ENCODE data around the gene DNAJC2. TPM values are rescaled to one million over a fixed set of nuclear protein-coding genes. Genes with fewer than 3 reads are reported as not detected.

Gene DNAJC2
- total RNA-seq, 6 experiments from 2014 or later, result 5.5 to 13.1 (median 11.0) TPM

GRCh38 chr7:103380395-103381191 is 36.0 kb upstream of the DNAJC2 start:
- Histone ChIP-seq H3K27ac (no peak overlapping the region), H3K4me1 (no peaks in the 10 kb centered on the region), H3K27me3 (no peaks in the 10 kb centered on the region), H3K36me3 (no peaks in the 10 kb centered on the region), H3K9me3 (no peaks in the 10 kb centered on the region), H3K4me3 (no peak overlapping the region)
- no peak for TF ChIP-seq POLR2A (IDR thresholded peaks at IDR 0.05)
- TF ChIP-seq, protein P1, sequence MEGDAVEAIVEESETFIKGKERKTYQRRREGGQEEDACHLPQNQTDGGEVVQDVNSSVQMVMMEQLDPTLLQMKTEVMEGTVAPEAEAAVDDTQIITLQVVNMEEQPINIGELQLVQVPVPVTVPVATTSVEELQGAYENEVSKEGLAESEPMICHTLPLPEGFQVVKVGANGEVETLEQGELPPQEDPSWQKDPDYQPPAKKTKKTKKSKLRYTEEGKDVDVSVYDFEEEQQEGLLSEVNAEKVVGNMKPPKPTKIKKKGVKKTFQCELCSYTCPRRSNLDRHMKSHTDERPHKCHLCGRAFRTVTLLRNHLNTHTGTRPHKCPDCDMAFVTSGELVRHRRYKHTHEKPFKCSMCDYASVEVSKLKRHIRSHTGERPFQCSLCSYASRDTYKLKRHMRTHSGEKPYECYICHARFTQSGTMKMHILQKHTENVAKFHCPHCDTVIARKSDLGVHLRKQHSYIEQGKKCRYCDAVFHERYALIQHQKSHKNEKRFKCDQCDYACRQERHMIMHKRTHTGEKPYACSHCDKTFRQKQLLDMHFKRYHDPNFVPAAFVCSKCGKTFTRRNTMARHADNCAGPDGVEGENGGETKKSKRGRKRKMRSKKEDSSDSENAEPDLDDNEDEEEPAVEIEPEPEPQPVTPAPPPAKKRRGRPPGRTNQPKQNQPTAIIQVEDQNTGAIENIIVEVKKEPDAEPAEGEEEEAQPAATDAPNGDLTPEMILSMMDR (IDR thresholded peaks at IDR 0.05), result no peak
- DNase-seq, result no peak
- intact Hi-C loops (cut with DNase I), result no loop called here
- no peak for ATAC-seq
- 71% methylated on average over 4 of the region's 5 CpGs for WGBS (ENCODE audit: insufficient coverage, low coverage, low lambda C conversion rate, missing lambda C conversion rate)

DNA sequence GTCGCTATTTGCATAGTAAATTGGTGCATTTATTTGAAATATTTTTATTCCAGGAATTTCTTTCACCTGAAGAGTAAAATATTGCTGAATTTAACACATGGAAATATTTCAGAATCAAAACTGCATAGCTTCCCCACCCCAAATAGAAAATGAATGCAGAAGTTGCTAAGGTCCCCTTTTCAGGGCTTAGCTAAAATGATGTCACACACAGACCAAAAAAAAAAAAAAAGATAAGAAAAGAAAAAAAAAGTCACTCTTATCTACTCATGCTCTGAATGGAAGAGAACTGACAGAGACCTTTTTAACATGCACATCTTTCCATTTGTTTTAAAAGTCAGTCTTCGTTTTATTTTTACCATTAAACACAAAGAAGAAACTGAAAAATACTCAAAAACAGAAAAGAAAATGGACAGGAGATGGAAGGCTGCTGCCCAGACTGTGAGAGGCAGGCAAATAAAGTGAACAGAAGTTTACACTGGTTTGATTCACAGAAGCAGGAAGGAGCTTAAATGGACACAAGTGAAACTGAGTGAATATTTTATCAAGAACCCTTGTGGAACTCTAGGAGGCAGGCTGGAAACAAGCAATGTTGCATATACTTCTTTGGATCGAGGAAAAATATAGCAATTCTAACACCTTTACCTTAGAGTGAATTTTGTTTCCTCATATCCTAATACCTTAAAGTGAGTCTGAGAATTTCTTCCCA is 34.9 kb upstream of the DNAJC2 start:
- TF ChIP-seq POLR2A (IDR thresholded peaks at IDR 0.05), result no peak
- TF ChIP-seq, protein P1 (IDR thresholded peaks at IDR 0.05), result no peak
- intact Hi-C loops (cut with DNase I), result no loop called here
- ATAC-seq (no peak), DNase-seq (no peak)
- 71% methylated on average over 3 of the region's 3 CpGs for WGBS (ENCODE audit: insufficient coverage, low coverage, low lambda C conversion rate, missing lambda C conversion rate)
- Histone ChIP-seq H3K27ac (no peak overlapping the region), H3K4me3 (no peak overlapping the region), H3K9me3 (no peaks in the 10 kb centered on the region), H3K27me3 (no peaks in the 10 kb centered on the region), H3K36me3 (no peaks in the 10 kb centered on the region), H3K4me1 (no peaks in the 10 kb centered on the region)

GRCh38 chr7:103373866-103374643 is 29.5 kb upstream of the DNAJC2 start:
- ATAC-seq, result no peak
- H3K27me3 ChIP-seq, result no peaks in the 10 kb centered on the region
- H3K4me1 ChIP-seq, result no peaks in the 10 kb centered on the region
- peaks cover 0 to 8% (median 3%) of the 10 kb centered on the region in 4 donors for H3K36me3 ChIP-seq
- no peaks in the 10 kb centered on the region for H3K9me3 ChIP-seq
- no peak overlapping the region for H3K4me3 ChIP-seq
- intact Hi-C loops (cut with DNase I), result no loop called here
- 64% methylated on average over 6 of the region's 6 CpGs for WGBS (ENCODE audit: insufficient coverage, low coverage, low lambda C conversion rate, missing lambda C conversion rate)
- no peak overlapping the region for H3K27ac ChIP-seq
- TF ChIP-seq, protein P1 (IDR thresholded peaks at IDR 0.05), result no peak
- no peak for TF ChIP-seq POLR2A (IDR thresholded peaks at IDR 0.05)
- no peak for DNase-seq

DNA sequence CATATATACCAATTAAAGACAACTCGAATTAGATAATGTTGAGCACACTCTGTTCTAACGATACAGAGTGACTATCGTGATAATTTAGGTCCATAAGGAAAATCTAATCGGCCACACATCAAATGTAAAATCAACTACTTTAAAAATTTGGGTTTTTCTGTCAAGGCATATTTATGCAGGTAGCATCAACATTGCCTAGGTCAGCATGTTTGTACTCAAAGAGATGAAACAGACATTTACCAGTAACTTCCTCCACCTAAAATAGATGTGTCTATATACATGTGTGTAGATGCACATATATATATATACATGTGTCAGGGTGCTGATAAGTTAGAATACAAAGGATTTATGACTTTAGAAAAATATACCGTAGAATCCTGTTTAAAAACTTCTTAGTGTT is 24.9 kb upstream of the DNAJC2 start:
- 85% methylated on average over 5 of the region's 5 CpGs for WGBS (ENCODE audit: insufficient coverage, low coverage, low lambda C conversion rate, missing lambda C conversion rate)
- Histone ChIP-seq H3K9me3 (no peaks in the 10 kb centered on the region), H3K27me3 (no peaks in the 10 kb centered on the region), H3K4me3 (no peak overlapping the region), H3K36me3 (peaks cover 5 to 54% (median 31%) of the 10 kb centered on the region in 4 donors), H3K4me1 (no peaks in the 10 kb centered on the region), H3K27ac (no peak overlapping the region)
- TF ChIP-seq POLR2A (IDR thresholded peaks at IDR 0.05), result no peak
- TF ChIP-seq, protein P1 (IDR thresholded peaks at IDR 0.05), result no peak
- DNase-seq (no peak), ATAC-seq (no peak)
- intact Hi-C loops (cut with DNase I), result no loop called here
